Naive thymus-derived CD4-positive, alpha-beta T cell (primary cell): ENCODE data around the gene PEX1. TPM values are rescaled to one million over a fixed set of nuclear protein-coding genes. Genes with fewer than 3 reads are reported as not detected.
"Not testable (repeated sequence)": the region's sequence is repeated elsewhere in the genome, so short reads cannot be mapped to it uniquely, and the experiment has no call there.

Source experiments
- ATAC-seq: fragments of 150-1000 bp; cut with Tn5 transposase; 2 replicates; pipeline ENCODE4 v1.10.0; 2021; ENCODE audit warnings: mild to moderate bottlenecking, moderate library complexity
- CTCF ChIA-PET: fragments of 350-600 bp; sonication (Branson Sonifier 250); formaldehyde crosslinking; loops from one replicate; lab custom pipeline; 2021; ENCODE audit warnings: antibody characterized with exemption; lab: Charles Lee
- POLR2A ChIA-PET: fragments of 350-600 bp; sonication (Branson Sonifier 250); formaldehyde crosslinking; loops from one replicate; lab custom pipeline; 2021; ENCODE audit warnings: antibody characterized with exemption, inconsistent platforms; lab: Charles Lee
- DNase-seq, 9 donors: peaks; one replicate each; pipeline versions ENCODE4 v3.0.0 to v3.0.0-alpha.2; 2020 to 2022; ENCODE audit warnings: mixed read lengths in 1 of 9
- H3K27ac ChIP-seq: one replicate; pipeline ENCODE4 v1.7.0; 2013; ENCODE audit warnings: mild to moderate bottlenecking, low read depth, low read length, moderate library complexity
- H3K27me3 ChIP-seq, 2 donors: one replicate each; pipeline ENCODE4 v1.7.0; 2013; ENCODE audit warnings: low read length in 2 of 2, mild to moderate bottlenecking in 2 of 2, moderate library complexity in 2 of 2; ENCODE audit not compliant: control insufficient read depth in 2 of 2, insufficient read depth in 2 of 2
- H3K36me3 ChIP-seq, 3 experiments: 1 replicate in 2 of 3; 2 replicates in 1 of 3; pipeline ENCODE4 v1.7.0; 2013; ENCODE audit warnings: low read length in 3 of 3, mild to moderate bottlenecking in 3 of 3, moderate library complexity in 1 of 3; ENCODE audit not compliant: insufficient read depth in 3 of 3, control insufficient read depth in 2 of 3
- H3K4me1 ChIP-seq, 2 donors: one replicate each; pipeline ENCODE4 v1.7.0; 2013; ENCODE audit warnings: low read length in 2 of 2, mild to moderate bottlenecking in 2 of 2, moderate library complexity in 1 of 2; ENCODE audit not compliant: control insufficient read depth in 2 of 2, insufficient read depth in 2 of 2
- H3K4me3 ChIP-seq: 2 replicates; pipeline ENCODE4 v1.7.0; 2013; ENCODE audit warnings: mild to moderate bottlenecking, low read length
- H3K9me3 ChIP-seq, 3 experiments: 1 replicate in 2 of 3; 2 replicates in 1 of 3; pipeline ENCODE4 v1.7.0; 2013; ENCODE audit warnings: low read length in 3 of 3; ENCODE audit not compliant: control insufficient read depth in 2 of 3
- H3K27ac Mint-ChIP-seq, 9 donors: one replicate each; pipeline ENCODE4 v1.8.0; 2020 to 2022; ENCODE audit warnings: mixed read lengths in 9 of 9, mild to moderate bottlenecking in 8 of 9, moderate library complexity in 5 of 9, inconsistent platforms in 2 of 9
- H3K27me3 Mint-ChIP-seq, 5 donors: one replicate each; pipeline ENCODE4 v1.8.0; 2021 to 2022; ENCODE audit warnings: mixed read lengths in 5 of 5, mild to moderate bottlenecking in 1 of 5
- H3K36me3 Mint-ChIP-seq, 5 donors: one replicate each; pipeline ENCODE4 v1.8.0; 2020 to 2022; ENCODE audit warnings: mixed read lengths in 5 of 5, mild to moderate bottlenecking in 3 of 5, inconsistent platforms in 1 of 5
- H3K4me1 Mint-ChIP-seq, 7 donors: one replicate each; pipeline ENCODE4 v1.8.0; 2020 to 2022; ENCODE audit warnings: mixed read lengths in 7 of 7, mild to moderate bottlenecking in 3 of 7, inconsistent platforms in 1 of 7
- H3K4me3 Mint-ChIP-seq, 10 donors: one replicate each; pipeline ENCODE4 v1.8.0; 2020 to 2022; ENCODE audit warnings: mild to moderate bottlenecking in 10 of 10, mixed read lengths in 10 of 10, moderate library complexity in 6 of 10, inconsistent platforms in 2 of 10
- H3K9me3 Mint-ChIP-seq, 11 donors: one replicate each; pipeline ENCODE4 v1.8.0; 2020 to 2022; ENCODE audit warnings: mixed read lengths in 11 of 11, mild to moderate bottlenecking in 4 of 11, inconsistent platforms in 1 of 11, moderate library complexity in 1 of 11
- intact Hi-C, 2 donors: fragments of 100-400 bp; cut with micrococcal nuclease; formaldehyde crosslinking; loops; one replicate each; pipeline ENCODE4 v1.15.1; 2023
- polyA plus RNA-seq, 2 donors: library from polyadenylated mRNA; unstranded; fragments of 300-500 nt; fragmentation: Illumina TruSeq; gene quantifications; one replicate each; pipeline ENCODE4 v1.2.3, GENCODE V29; 2021
- total RNA-seq, 6 experiments: library from RNA in 5 of 6; stranded (reverse) in 5 of 6; gene quantifications; 1 replicate in 5 of 6; 2 replicates in 1 of 6; pipeline ENCODE4 v1.2.3 and lab custom pipeline; 2021 to 2026

Gene PEX1
- total and polyA plus RNA-seq, 7 experiments from 2014 or later: 9.7 to 43.3 (median 23.1) TPM

GRCh38 chr7:92446869-92447344 lies 81.4 kb downstream of the PEX1 start:
- DNase-seq: peak in 2 of 9 donors; percentile 77 to 87
- no peaks in the 10 kb centered on the region for H3K27me3 ChIP-seq
- no peaks in the 10 kb centered on the region for H3K9me3 ChIP-seq
- intact Hi-C loops: loop anchor here (1.0 to 5.0 kb wide), 20 partner anchors 14 to 1992 kb away; partner anchors contain the start of genes AKAP9 (in 2 of the 2), CYP51A1 (in 2 of the 2), VPS50 (in 2 of the 2) and CDK6 (in 1 of the 2)
- peak overlapping the region; percentile 63 for H3K4me3 ChIP-seq
- H3K27me3 Mint-ChIP-seq: peaks cover 0 to 5% (median 0%) of the 10 kb centered on the region in 5 donors
- H3K27ac Mint-ChIP-seq: peak overlapping the region; percentile 93 to 98 (median 95)
- no peak for ATAC-seq
- peaks cover 0 to 7% (median 6%) of the 10 kb centered on the region in 5 donors for H3K36me3 Mint-ChIP-seq
- ChIA-PET CTCF (interaction anchor here (0.7 to 3.1 kb wide), 10 partner anchors 11 to 567 kb away, joined by 3 to 41 read pairs (median 5); partner anchors contain the start of genes MTERF1, PEX1 and RBM48), POLR2A (interaction anchor here (0.7 to 3.3 kb wide), 14 partner anchors 16 to 786 kb away, joined by 3 to 34 read pairs (median 5); partner anchors contain the start of genes ANKIB1, CYP51A1, KRIT1 and MTERF1)
- peak overlapping the region; percentile 81 to 97 (median 90) for H3K4me3 Mint-ChIP-seq
- H3K36me3 ChIP-seq: peaks cover 0 to 4% (median 3%) of the 10 kb centered on the region in 3 experiments
- H3K4me1 ChIP-seq: peaks cover 9 to 14% of the 10 kb centered on the region in 2 donors
- H3K4me1 Mint-ChIP-seq: peaks cover 6 to 38% (median 17%) of the 10 kb centered on the region in 7 donors
- peak overlapping the region; percentile 95 for H3K27ac ChIP-seq
- H3K9me3 Mint-ChIP-seq: no peaks in the 10 kb centered on the region

GRCh38 chr7:92442720-92443119 lies 85.6 kb downstream of the PEX1 start:
- H3K36me3 Mint-ChIP-seq, H3K4me3 Mint-ChIP-seq, H3K36me3 ChIP-seq, DNase-seq, H3K4me1 ChIP-seq, intact Hi-C loops, H3K27ac ChIP-seq, H3K9me3 Mint-ChIP-seq, POLR2A ChIA-PET, H3K9me3 ChIP-seq, ATAC-seq, H3K4me3 ChIP-seq, CTCF ChIA-PET, H3K27me3 ChIP-seq: not testable (repeated sequence)
- peaks cover 0 to 18% (median 0%) of the 10 kb centered on the region in 5 donors for H3K27me3 Mint-ChIP-seq
- peak overlapping the region in 6 of 9 donors; percentile 9 to 67 (median 40) for H3K27ac Mint-ChIP-seq
- H3K4me1 Mint-ChIP-seq: peaks cover 0 to 29% (median 8%) of the 10 kb centered on the region in 7 donors

- DNase-seq: no peak
- Mint-ChIP-seq H3K27ac (no peak overlapping the region), H3K36me3 (no peaks in the 10 kb centered on the region)
These were observed 90.3 kb downstream of the PEX1 start for GRCh38 chr7:92437956-92438491.

More at GRCh38 chr7:92437956-92438491, 90.3 kb downstream of the PEX1 start:
- POLR2A ChIA-PET: interaction anchor here (1.2 kb wide), 1 partner anchor 52 kb away, joined by 3 read pairs; no protein-coding TSS in a partner anchor
- H3K27me3 Mint-ChIP-seq: peaks cover 0 to 18% (median 0%) of the 10 kb centered on the region in 5 donors
- H3K9me3 Mint-ChIP-seq: no peaks in the 10 kb centered on the region
- no peak for ATAC-seq
- H3K4me1 Mint-ChIP-seq: peaks cover 0 to 5% (median 0%) of the 10 kb centered on the region in 7 donors
- H3K27me3 ChIP-seq: no peaks in the 10 kb centered on the region
- no peaks in the 10 kb centered on the region for H3K4me1 ChIP-seq
- no peaks in the 10 kb centered on the region for H3K36me3 ChIP-seq
- CTCF ChIA-PET: no interaction called here
- H3K9me3 ChIP-seq: no peaks in the 10 kb centered on the region
- intact Hi-C loops: no loop called here
- no peak overlapping the region for H3K4me3 Mint-ChIP-seq
- no peak overlapping the region for H3K4me3 ChIP-seq
- no peak overlapping the region for H3K27ac ChIP-seq

Other genes starting within 250 kb of the PEX1 start
- 10 to 100 TPM; 16.4 to 34.7 (median 22.7) TPM for gene GATAD1, start 81.0 kb downstream of the PEX1 start, total RNA-seq
- gene GATAD1, start 81.0 kb downstream of the PEX1 start, polyA plus RNA-seq: 1 to 10 TPM; 5.3 to 7.9 TPM
- under 1 TPM in 1 of 5 experiments, not detected in 4; 0.24 TPM for gene ERVW-1, start 50.6 kb downstream of the PEX1 start, total RNA-seq
- not detected for gene ERVW-1, start 50.6 kb downstream of the PEX1 start, polyA plus RNA-seq
- gene RBM48, start 275 bp upstream of the PEX1 start, total RNA-seq: 10 to 100 TPM; 16.9 to 42.7 (median 37.8) TPM
- gene RBM48, start 275 bp upstream of the PEX1 start, polyA plus RNA-seq: 10 to 100 TPM; 35.6 to 39.3 TPM
- 10 to 100 TPM; 37.5 to 77.0 (median 51.7) TPM for gene FAM133B, start 61.9 kb upstream of the PEX1 start, total RNA-seq
- gene FAM133B, start 61.9 kb upstream of the PEX1 start, polyA plus RNA-seq: 10 to 100 TPM; 14.2 to 22.5 TPM